GM13977 (cell line): ENCODE data around the gene ZNF214.

Experiments used
- DNase-seq: peaks from one replicate; pipeline ENCODE4 v3.0.0; 2012; ENCODE audit warnings: low spot score
- in situ Hi-C: fragments of 300-500 bp; cut with MboI; formaldehyde crosslinking; loops from one replicate; pipeline ENCODE4 v1.12.0; 2022; ENCODE audit warnings: low sequenced_read_pairs, low pct_unique_long_range_greater_than_20kb, mixed read lengths, inconsistent platforms; ENCODE audit not compliant: unreplicated experiment
- TF ChIP-seq, protein P1 (sequence below): IDR thresholded peaks from 2 replicates; pipeline ENCODE4 v1.5.1; 2012; ENCODE audit warnings: mild to moderate bottlenecking, control low read depth; ENCODE audit not compliant: insufficient read depth; ENCODE audit errors: extremely low read depth, missing control alignments

ZNF214 gene

DNA sequence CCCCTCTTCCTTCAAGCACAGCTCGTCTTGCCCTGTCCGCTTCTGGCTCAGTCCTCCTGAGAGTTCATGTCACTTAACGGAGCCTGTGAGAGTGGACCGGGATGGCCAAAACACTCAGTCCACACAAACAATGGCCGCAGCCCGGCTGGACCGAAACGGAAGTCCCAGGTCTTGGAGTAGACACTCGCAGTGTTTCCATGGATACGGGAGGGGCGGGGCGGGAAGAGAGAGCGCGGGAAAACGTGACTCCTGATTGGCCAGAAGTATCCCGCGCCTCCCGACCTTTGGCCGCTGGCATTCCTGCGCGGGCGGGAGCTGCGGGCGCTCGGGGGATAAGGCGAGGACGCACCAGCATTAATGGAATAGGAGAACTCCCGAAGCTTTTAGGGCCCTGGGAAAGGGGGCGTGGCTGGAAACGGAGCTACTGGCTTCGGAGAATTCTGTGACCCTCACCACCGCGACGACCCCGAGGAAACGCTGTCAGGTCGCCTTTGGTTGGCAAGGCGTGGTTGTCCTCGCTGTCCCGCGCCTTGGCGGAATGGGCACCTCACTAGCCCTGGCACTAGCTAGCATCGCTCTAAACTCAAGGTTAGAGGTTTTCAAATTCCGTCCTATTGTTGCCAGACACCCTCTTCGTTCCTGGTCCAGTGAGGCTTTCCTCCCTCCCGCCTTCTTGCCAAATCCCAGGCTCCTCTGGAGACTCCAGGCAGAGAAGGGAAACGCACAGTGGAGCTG is at the start of gene ZNF214, which contains the start of gene NLRP14:
Gene ZNF214, minus strand, starts transcription at position 164 of the 735 bp plus-strand sequence. CDS start 17,511 bp downstream, outside the sequence.
Gene NLRP14, plus strand, starts transcription at position 297 of the 735 bp plus-strand sequence. CDS start 18,108 bp downstream, outside the sequence.
- DNase-seq, result peak; percentile 63
- in situ Hi-C loops, result no loop called here

DNA sequence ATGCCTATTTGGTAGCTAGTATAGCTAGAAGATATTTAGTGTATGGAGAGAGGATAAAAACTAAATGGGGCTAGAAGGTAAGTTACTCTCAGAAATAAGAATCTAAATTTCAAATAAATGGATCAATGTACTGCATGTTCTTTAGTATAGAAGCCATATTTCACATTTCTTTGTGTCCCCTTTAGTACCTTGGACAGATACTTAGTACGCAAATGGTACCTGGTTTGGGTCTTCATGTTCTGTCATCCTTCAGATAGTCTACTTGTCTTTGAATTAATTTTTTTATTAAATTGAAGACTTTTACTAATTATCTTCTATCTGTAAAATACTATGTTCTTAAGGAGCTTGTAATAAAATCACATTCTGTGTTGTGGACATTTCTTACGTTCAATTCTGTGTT is 42.4 kb upstream of the ZNF214 start:
- no peak for DNase-seq
- in situ Hi-C loops, result no loop called here
- TF ChIP-seq, protein P1, sequence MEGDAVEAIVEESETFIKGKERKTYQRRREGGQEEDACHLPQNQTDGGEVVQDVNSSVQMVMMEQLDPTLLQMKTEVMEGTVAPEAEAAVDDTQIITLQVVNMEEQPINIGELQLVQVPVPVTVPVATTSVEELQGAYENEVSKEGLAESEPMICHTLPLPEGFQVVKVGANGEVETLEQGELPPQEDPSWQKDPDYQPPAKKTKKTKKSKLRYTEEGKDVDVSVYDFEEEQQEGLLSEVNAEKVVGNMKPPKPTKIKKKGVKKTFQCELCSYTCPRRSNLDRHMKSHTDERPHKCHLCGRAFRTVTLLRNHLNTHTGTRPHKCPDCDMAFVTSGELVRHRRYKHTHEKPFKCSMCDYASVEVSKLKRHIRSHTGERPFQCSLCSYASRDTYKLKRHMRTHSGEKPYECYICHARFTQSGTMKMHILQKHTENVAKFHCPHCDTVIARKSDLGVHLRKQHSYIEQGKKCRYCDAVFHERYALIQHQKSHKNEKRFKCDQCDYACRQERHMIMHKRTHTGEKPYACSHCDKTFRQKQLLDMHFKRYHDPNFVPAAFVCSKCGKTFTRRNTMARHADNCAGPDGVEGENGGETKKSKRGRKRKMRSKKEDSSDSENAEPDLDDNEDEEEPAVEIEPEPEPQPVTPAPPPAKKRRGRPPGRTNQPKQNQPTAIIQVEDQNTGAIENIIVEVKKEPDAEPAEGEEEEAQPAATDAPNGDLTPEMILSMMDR, result no peak

More for the DNA sequence above, at the start of gene ZNF214, which contains the start of gene NLRP14:
- TF ChIP-seq, protein P1, result no peak

DNA sequence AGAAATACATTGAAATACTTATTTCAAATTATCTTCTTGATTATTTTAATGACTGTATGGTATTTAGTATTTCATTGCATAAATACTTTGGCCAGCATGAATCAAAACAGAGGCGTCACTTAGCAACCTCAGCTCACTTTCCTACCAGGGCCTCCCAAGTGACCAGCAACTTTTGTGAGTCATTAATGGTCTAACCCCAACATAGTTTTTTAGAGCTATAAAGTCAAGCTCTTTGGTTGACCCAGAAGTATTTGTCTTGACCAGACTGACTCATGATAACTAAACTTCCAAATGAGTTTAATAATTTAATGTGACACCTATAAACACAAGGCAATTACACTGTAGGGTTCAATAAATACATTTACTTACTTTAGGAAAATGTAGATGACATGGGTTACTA is 40.7 kb upstream of the ZNF214 start:
- TF ChIP-seq, protein P1, result no peak
- in situ Hi-C loops, result no loop called here
- DNase-seq, result no peak

DNA sequence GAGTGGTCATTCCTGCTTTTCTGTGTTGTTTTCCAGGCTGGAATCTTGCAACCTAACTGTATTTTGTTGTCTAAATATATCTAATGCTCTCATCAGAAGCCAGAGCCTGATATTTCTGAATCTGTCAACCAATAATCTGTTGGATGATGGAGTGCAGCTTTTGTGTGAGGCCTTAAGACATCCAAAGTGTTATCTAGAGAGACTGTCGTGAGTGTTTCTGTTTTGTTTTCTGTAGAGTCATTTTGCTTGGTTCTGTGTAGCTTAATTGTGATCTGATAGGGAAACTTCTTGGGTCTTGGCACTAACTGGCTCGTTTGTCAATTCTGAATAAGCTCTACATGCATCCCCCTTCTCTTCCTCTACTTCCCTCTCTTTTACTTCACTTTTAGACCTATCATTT is 37.5 kb upstream of the ZNF214 start:
- TF ChIP-seq, protein P1, result no peak
- no peak for DNase-seq
- in situ Hi-C loops, result no loop called here

DNA sequence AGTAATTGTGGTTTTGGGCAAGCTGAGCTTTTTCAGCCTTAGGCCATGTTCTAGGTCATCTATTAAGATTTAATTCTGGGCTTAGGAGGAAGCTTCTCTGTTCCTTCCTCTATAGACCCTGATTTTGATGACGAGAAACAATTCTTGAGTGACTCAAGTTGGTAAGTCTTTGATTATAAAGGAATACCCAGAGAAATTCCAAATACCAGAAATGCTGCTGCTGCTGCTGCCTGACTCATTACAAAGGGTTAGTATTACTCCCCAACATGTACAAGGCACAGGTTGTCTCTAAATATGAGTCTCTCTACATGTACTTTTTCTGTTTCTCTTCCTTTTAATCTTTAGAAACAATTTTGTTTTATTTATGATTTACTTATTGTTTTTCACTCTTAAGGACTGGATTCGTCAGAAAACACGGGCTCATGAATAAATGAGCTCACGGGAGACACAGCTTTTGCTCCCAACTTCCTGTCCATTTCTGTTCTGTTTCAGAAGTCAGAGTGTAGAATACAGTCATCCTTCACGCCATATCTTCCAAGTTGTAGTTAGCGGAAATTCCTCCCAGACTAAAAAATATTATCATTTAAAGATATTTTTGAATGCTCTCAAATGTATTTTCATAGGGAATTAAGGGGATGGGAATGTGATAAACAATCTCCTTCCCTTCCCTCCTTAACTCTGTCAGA is 36.8 kb upstream of the ZNF214 start:
- no peak for DNase-seq
- TF ChIP-seq, protein P1, result no peak
- in situ Hi-C loops, result no loop called here

DNA sequence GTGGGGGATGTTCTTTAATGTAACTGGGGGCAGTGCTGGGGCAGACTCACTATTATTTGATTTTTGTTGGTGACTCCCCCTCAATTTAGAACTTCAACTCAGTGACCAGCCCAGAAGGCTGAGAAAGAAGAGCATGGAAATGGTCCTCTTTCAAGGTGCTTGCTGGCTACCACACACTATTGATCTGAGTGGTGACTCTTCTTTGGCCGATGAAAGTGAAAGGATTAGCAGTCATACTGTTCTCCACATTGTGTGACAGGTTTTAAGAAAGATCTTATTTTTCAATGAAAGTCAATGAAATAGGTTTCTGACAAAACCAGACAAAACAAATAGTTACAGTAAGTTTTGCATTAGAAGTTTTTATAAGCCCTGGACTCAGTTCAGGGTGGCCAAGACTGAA is 30.0 kb upstream of the ZNF214 start:
- TF ChIP-seq, protein P1, result no peak
- DNase-seq, result no peak
- in situ Hi-C loops, result no loop called here
